Measurements from ENCODE around the gene BST2.

DNA sequence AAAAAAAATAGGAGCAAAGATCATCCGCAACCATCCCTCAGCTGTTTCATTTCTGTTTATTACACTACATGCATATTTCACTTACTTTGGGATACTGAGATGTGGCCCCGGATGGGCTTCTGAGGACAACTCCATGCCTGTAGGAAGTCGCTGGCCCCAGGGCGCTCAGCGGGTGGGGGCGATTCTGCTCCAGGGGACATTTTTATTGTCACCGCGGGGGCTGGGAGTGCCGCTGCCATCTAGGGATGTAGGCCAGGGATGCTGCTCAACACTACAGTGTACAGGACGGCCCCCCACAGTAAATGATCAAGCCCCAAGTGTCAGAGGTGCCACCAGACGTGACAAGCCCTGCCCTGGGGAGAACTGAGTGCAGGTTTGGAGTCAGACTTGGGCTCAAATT is 6.4 kb upstream of the BST2 start:
- TF ChIP-seq, protein P1, sequence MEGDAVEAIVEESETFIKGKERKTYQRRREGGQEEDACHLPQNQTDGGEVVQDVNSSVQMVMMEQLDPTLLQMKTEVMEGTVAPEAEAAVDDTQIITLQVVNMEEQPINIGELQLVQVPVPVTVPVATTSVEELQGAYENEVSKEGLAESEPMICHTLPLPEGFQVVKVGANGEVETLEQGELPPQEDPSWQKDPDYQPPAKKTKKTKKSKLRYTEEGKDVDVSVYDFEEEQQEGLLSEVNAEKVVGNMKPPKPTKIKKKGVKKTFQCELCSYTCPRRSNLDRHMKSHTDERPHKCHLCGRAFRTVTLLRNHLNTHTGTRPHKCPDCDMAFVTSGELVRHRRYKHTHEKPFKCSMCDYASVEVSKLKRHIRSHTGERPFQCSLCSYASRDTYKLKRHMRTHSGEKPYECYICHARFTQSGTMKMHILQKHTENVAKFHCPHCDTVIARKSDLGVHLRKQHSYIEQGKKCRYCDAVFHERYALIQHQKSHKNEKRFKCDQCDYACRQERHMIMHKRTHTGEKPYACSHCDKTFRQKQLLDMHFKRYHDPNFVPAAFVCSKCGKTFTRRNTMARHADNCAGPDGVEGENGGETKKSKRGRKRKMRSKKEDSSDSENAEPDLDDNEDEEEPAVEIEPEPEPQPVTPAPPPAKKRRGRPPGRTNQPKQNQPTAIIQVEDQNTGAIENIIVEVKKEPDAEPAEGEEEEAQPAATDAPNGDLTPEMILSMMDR (IDR thresholded peaks at IDR 0.05): no peak
- no peak for TF ChIP-seq POLR2A (IDR thresholded peaks at IDR 0.05)

All from prostate gland (tissue), 2 donors.